Measurements from ENCODE around the gene GAPVD1.

The GAPVD1 gene

DNA sequence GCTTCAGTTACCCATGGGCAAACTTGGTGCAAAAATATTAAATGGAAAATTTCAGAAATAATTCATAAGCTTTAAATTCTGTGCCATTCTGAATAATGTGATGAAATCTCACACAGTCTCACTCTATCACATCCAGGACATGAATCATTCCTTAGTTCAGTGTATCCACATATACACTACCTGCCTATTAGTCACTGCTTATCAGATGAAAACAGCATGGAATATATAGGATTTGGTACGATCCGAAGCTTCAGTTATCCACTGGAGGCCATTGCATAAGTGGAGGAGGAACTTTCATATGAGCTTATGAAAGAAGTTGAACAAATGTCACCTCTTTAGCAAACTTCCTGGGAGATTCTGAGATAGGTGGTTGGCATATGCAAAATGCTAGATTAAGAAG lies 64.2 kb downstream of the GAPVD1 start:
- Histone ChIP-seq H3K4me3 (ENCODE audit: insufficient read depth in 1 of 2, low read depth in 1 of 2, low read length in 2 of 2) (no peak overlapping the region), H3K27me3 (ENCODE audit: control insufficient read depth in 1 of 2, insufficient read depth in 1 of 2, low read length in 2 of 2) (no peaks in the 10 kb centered on the region), H3K9me3 (ENCODE audit: control insufficient read depth, low read length) (no peaks in the 10 kb centered on the region), H2BK120ac (ENCODE audit: low read depth, low read length) (no peak overlapping the region), H2AK5ac (ENCODE audit: low read length, severe bottlenecking) (no peak overlapping the region), H3K18ac (ENCODE audit: low read depth in 1 of 2, low read length in 2 of 2) (no peak overlapping the region), H3K36me3 (ENCODE audit: control insufficient read depth in 1 of 2, insufficient read depth in 2 of 2, low read depth in 1 of 2, low read length in 2 of 2) (peaks cover 9 to 64% of the 10 kb centered on the region in 2 experiments), H3K4me2 (ENCODE audit: low read length, poor library complexity, severe bottlenecking) (no peak overlapping the region), H3K27ac (ENCODE audit: low read length, poor library complexity, severe bottlenecking) (no peak overlapping the region), H2BK5ac (ENCODE audit: low read depth, low read length, poor library complexity, severe bottlenecking) (no peak overlapping the region), H3K4ac (ENCODE audit: low read depth in 1 of 2, low read length in 2 of 2) (no peak overlapping the region), H2BK12ac (ENCODE audit: low read length in 2 of 2) (no peak overlapping the region), H4K91ac (ENCODE audit: low read length) (no peak overlapping the region), H3K14ac (ENCODE audit: low read length in 2 of 2) (no peak overlapping the region), H2AFZ (ENCODE audit: low read depth, low read length) (no peak overlapping the region), H4K8ac (ENCODE audit: low read length) (no peak overlapping the region), H3K4me1 (ENCODE audit: control insufficient read depth, insufficient read depth, low read depth, low read length) (peaks cover 6% of the 10 kb centered on the region), H3K9ac (ENCODE audit: low read length) (no peak overlapping the region), H2BK15ac (ENCODE audit: low read depth, poor library complexity, severe bottlenecking) (no peak overlapping the region), H3K23ac (ENCODE audit: low read length in 2 of 2) (no peak overlapping the region), H3K79me1 (replicated peaks; ENCODE audit: low read length, poor library complexity, severe bottlenecking) (peaks cover 3% of the 10 kb centered on the region)
- no peak for DNase-seq
- WGBS = 91% methylated on average over 2 of the region's 2 CpGs

DNA sequence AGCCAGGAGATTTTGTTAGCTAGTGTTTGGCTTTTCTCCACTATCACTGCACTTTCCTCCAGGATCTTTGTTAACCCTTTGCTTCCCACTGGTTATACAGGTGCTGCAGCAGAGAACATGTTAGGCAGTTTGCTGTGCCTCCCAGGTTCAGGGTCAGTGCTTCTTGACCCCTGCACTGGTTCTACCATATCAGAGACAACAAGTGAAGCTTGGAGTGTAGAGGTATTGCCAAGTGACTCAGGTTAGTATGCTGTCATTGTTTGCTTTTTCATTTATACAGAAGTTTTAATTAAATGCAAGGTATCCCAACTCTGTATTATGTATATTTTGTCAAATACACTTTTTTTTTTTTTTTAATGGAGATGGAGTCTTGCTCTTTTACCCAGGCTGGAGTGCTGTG lies 68.4 kb downstream of the GAPVD1 start:
- no peak overlapping the region for H2BK120ac ChIP-seq (ENCODE audit: low read depth, low read length)
- H3K14ac ChIP-seq (ENCODE audit: low read length in 2 of 2) = no peak overlapping the region

GRCh38 chr9:125330587-125330986 lies 69.0 kb downstream of the GAPVD1 start:
- Histone ChIP-seq H3K4me3 (ENCODE audit: insufficient read depth in 1 of 2, low read depth in 1 of 2, low read length in 2 of 2) (no peak overlapping the region), H2BK120ac (ENCODE audit: low read depth, low read length) (no peak overlapping the region), H3K23ac (ENCODE audit: low read length in 2 of 2) (no peak overlapping the region), H2AK5ac (ENCODE audit: low read length, severe bottlenecking) (no peak overlapping the region), H3K9ac (ENCODE audit: low read length) (no peak overlapping the region), H2BK5ac (ENCODE audit: low read depth, low read length, poor library complexity, severe bottlenecking) (no peak overlapping the region), H3K36me3 (ENCODE audit: control insufficient read depth in 1 of 2, insufficient read depth in 2 of 2, low read depth in 1 of 2, low read length in 2 of 2) (peaks cover 13 to 74% of the 10 kb centered on the region in 2 experiments), H3K4me1 (ENCODE audit: control insufficient read depth, insufficient read depth, low read depth, low read length) (peaks cover 6% of the 10 kb centered on the region), H2BK12ac (ENCODE audit: low read length in 2 of 2) (no peak overlapping the region), H2BK15ac (ENCODE audit: low read depth, poor library complexity, severe bottlenecking) (no peak overlapping the region), H3K79me1 (replicated peaks; ENCODE audit: low read length, poor library complexity, severe bottlenecking) (peaks cover 2% of the 10 kb centered on the region), H3K9me3 (ENCODE audit: control insufficient read depth, low read length) (no peaks in the 10 kb centered on the region), H3K27me3 (ENCODE audit: control insufficient read depth in 1 of 2, insufficient read depth in 1 of 2, low read length in 2 of 2) (no peaks in the 10 kb centered on the region), H3K4ac (ENCODE audit: low read depth in 1 of 2, low read length in 2 of 2) (no peak overlapping the region), H2AFZ (ENCODE audit: low read depth, low read length) (no peak overlapping the region), H3K14ac (ENCODE audit: low read length in 2 of 2) (no peak overlapping the region), H4K91ac (ENCODE audit: low read length) (no peak overlapping the region), H3K4me2 (ENCODE audit: low read length, poor library complexity, severe bottlenecking) (no peak overlapping the region), H3K27ac (ENCODE audit: low read length, poor library complexity, severe bottlenecking) (no peak overlapping the region), H4K8ac (ENCODE audit: low read length) (no peak overlapping the region), H3K18ac (ENCODE audit: low read depth in 1 of 2, low read length in 2 of 2) (no peak overlapping the region)
- DNase-seq = no peak
- 100% methylated on average over 1 of the region's 2 CpGs for WGBS

More for the DNA sequence above, 68.4 kb downstream of the GAPVD1 start:
- Histone ChIP-seq H3K4me2 (ENCODE audit: low read length, poor library complexity, severe bottlenecking) (no peak overlapping the region), H2BK12ac (ENCODE audit: low read length in 2 of 2) (no peak overlapping the region), H2BK15ac (ENCODE audit: low read depth, poor library complexity, severe bottlenecking) (no peak overlapping the region), H3K9me3 (ENCODE audit: control insufficient read depth, low read length) (no peaks in the 10 kb centered on the region), H2AK5ac (ENCODE audit: low read length, severe bottlenecking) (no peak overlapping the region), H3K4me1 (ENCODE audit: control insufficient read depth, insufficient read depth, low read depth, low read length) (peaks cover 6% of the 10 kb centered on the region), H3K18ac (ENCODE audit: low read depth in 1 of 2, low read length in 2 of 2) (no peak overlapping the region), H3K27ac (ENCODE audit: low read length, poor library complexity, severe bottlenecking) (no peak overlapping the region), H4K91ac (ENCODE audit: low read length) (no peak overlapping the region), H4K8ac (ENCODE audit: low read length) (no peak overlapping the region), H3K23ac (ENCODE audit: low read length in 2 of 2) (no peak overlapping the region), H3K9ac (ENCODE audit: low read length) (no peak overlapping the region), H3K27me3 (ENCODE audit: control insufficient read depth in 1 of 2, insufficient read depth in 1 of 2, low read length in 2 of 2) (no peaks in the 10 kb centered on the region), H3K36me3 (ENCODE audit: control insufficient read depth in 1 of 2, insufficient read depth in 2 of 2, low read depth in 1 of 2, low read length in 2 of 2) (peaks cover 13 to 74% of the 10 kb centered on the region in 2 experiments), H2BK5ac (ENCODE audit: low read depth, low read length, poor library complexity, severe bottlenecking) (no peak overlapping the region), H3K4me3 (ENCODE audit: insufficient read depth in 1 of 2, low read depth in 1 of 2, low read length in 2 of 2) (no peak overlapping the region), H3K4ac (ENCODE audit: low read depth in 1 of 2, low read length in 2 of 2) (no peak overlapping the region), H3K79me1 (replicated peaks; ENCODE audit: low read length, poor library complexity, severe bottlenecking) (peaks cover 2% of the 10 kb centered on the region), H2AFZ (ENCODE audit: low read depth, low read length) (no peak overlapping the region)
- DNase-seq = no peak

DNA sequence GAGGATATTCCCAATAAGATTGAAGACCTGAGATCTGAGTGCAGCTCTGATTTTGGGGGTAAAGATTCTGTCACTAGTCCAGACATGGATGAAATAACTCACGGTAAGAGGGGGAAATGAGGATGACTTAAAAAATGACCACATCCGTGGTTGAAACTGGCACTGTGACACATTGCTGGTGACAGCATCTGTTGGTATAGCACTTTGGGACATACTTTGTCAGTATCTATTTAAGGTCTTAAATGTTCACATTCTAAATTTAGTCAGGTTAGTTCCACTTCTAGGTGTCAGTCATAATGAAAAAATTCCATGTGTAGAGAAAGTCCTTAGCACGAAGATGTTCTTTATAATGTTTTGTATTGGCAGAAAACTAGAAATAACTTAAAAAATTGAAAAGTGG lies 70.9 kb downstream of the GAPVD1 start:
- Histone ChIP-seq H3K27ac (ENCODE audit: low read length, poor library complexity, severe bottlenecking) (no peak overlapping the region), H2BK12ac (ENCODE audit: low read length in 2 of 2) (no peak overlapping the region), H3K36me3 (ENCODE audit: control insufficient read depth in 1 of 2, insufficient read depth in 2 of 2, low read depth in 1 of 2, low read length in 2 of 2) (peaks cover 21 to 68% of the 10 kb centered on the region in 2 experiments), H3K18ac (ENCODE audit: low read depth in 1 of 2, low read length in 2 of 2) (no peak overlapping the region), H2BK120ac (ENCODE audit: low read depth, low read length) (no peak overlapping the region), H3K79me1 (replicated peaks; ENCODE audit: low read length, poor library complexity, severe bottlenecking) (peaks cover 8% of the 10 kb centered on the region), H4K91ac (ENCODE audit: low read length) (no peak overlapping the region), H3K4me1 (ENCODE audit: control insufficient read depth, insufficient read depth, low read depth, low read length) (peaks cover 6% of the 10 kb centered on the region), H3K23ac (ENCODE audit: low read length in 2 of 2) (no peak overlapping the region), H3K9ac (ENCODE audit: low read length) (no peak overlapping the region), H2AK5ac (ENCODE audit: low read length, severe bottlenecking) (no peak overlapping the region), H3K4ac (ENCODE audit: low read depth in 1 of 2, low read length in 2 of 2) (no peak overlapping the region), H2AFZ (ENCODE audit: low read depth, low read length) (no peak overlapping the region), H3K4me3 (ENCODE audit: insufficient read depth in 1 of 2, low read depth in 1 of 2, low read length in 2 of 2) (no peak overlapping the region), H3K9me3 (ENCODE audit: control insufficient read depth, low read length) (no peaks in the 10 kb centered on the region), H2BK15ac (ENCODE audit: low read depth, poor library complexity, severe bottlenecking) (no peak overlapping the region), H3K14ac (ENCODE audit: low read length in 2 of 2) (no peak overlapping the region), H3K27me3 (ENCODE audit: control insufficient read depth in 1 of 2, insufficient read depth in 1 of 2, low read length in 2 of 2) (no peaks in the 10 kb centered on the region), H2BK5ac (ENCODE audit: low read depth, low read length, poor library complexity, severe bottlenecking) (no peak overlapping the region), H4K8ac (ENCODE audit: low read length) (no peak overlapping the region), H3K4me2 (ENCODE audit: low read length, poor library complexity, severe bottlenecking) (no peak overlapping the region)
- DNase-seq = no peak
- WGBS = 92% methylated on average over 3 of the region's 3 CpGs

Data from mesenchymal stem cell (in vitro differentiated cells and primary cell).